Measurements from ENCODE around the gene FOXP1.

GRCh38 chr3:71372241-71372768, 211.2 kb downstream of the FOXP1 start:
- TF ChIP-seq CTCF (conservative IDR thresholded peaks at IDR 0.05 in 1 of 2, IDR thresholded peaks at IDR 0.05 in 1 of 2; ENCODE audit: low read depth in 1 of 2, low read length in 2 of 2) (no peak), EZH2 (IDR thresholded peaks at IDR 0.05; ENCODE audit: low read length, missing control alignments) (no peak)

All from fibroblast of lung (primary cell).